SU-DHL-6 (cell line): ENCODE results near the gene ZIC3.
"Not testable (repeated sequence)": the region's sequence is repeated elsewhere in the genome, so short reads cannot be mapped to it uniquely, and the experiment has no call there.

Experiments used
- H2AFZ ChIP-seq: fragments of 200-600 bp; sonication (generic); 2 replicates; pipeline ENCODE4 v1.6.1; 2014; ENCODE audit warnings: low read depth, mild to moderate bottlenecking, moderate library complexity, mixed read lengths, antibody characterized with exemption, low read length; ENCODE audit not compliant: severe bottlenecking
- H3F3A ChIP-seq: fragments of 200-600 bp; shearing (Covaris generic); 2 replicates; pipeline ENCODE4 v1.6.0; 2016; ENCODE audit warnings: antibody characterized with exemption, mild to moderate bottlenecking; ENCODE audit not compliant: insufficient read depth
- H3K27ac ChIP-seq: fragments of 200-600 bp; sonication (generic); 2 replicates; pipeline ENCODE4 v1.5.1; 2016; ENCODE audit warnings: low read depth, mild to moderate bottlenecking, low read length, moderate library complexity, mixed read lengths
- H3K27me3 ChIP-seq: fragments of 200-600 bp; sonication (generic), shearing (Covaris generic); 2 replicates; pipeline ENCODE4 v1.6.0; 2014; ENCODE audit warnings: mild to moderate bottlenecking, low read length
- H3K36me3 ChIP-seq: fragments of 200-600 bp; sonication (generic); 2 replicates; pipeline ENCODE4 v1.6.1; 2014; ENCODE audit warnings: mild to moderate bottlenecking, low read length, mixed read lengths
- H3K4me2 ChIP-seq: fragments of 300-600, 200-600 bp; shearing (Covaris generic), sonication (generic); 2 replicates; pipeline ENCODE4 v1.6.0; 2014; ENCODE audit warnings: low read length, low read depth, mild to moderate bottlenecking; ENCODE audit not compliant: poor library complexity, severe bottlenecking
- H3K4me3 ChIP-seq: fragments of 200-600 bp; sonication (generic); 2 replicates; pipeline ENCODE4 v1.5.1; 2014; ENCODE audit warnings: antibody characterized with exemption, low read length, mild to moderate bottlenecking, mixed read lengths; ENCODE audit not compliant: insufficient read depth, poor library complexity, severe bottlenecking
- H3K79me2 ChIP-seq: fragments of 200-600 bp; sonication (generic); 2 replicates; pipeline ENCODE4 v1.6.1; 2014; ENCODE audit warnings: mild to moderate bottlenecking, low read length, moderate library complexity; ENCODE audit not compliant: insufficient read depth
- H3K9ac ChIP-seq: fragments of 200-600 bp; sonication (generic); 2 replicates; pipeline ENCODE4 v1.7.0; 2014; ENCODE audit warnings: mild to moderate bottlenecking, low read length
- H3K9me2 ChIP-seq: fragments of 200-600 bp; sonication (generic); replicated peaks from 2 replicates; pipeline ENCODE4 v1.6.1; 2014; ENCODE audit warnings: low read length; ENCODE audit not compliant: insufficient read depth
- H3K9me3 ChIP-seq: fragments of 200-600 bp; sonication (generic); 2 replicates; pipeline ENCODE4 v1.6.1; 2014; ENCODE audit warnings: low read length, mixed read lengths; ENCODE audit not compliant: insufficient read depth
- H4K20me1 ChIP-seq: fragments of 200-600 bp; sonication (generic); 2 replicates; pipeline ENCODE4 v1.6.1; 2014; ENCODE audit warnings: low read depth, mild to moderate bottlenecking, antibody characterized with exemption, low read length, moderate library complexity, mixed read lengths
- EZH2phosphoT487 ChIP-seq: fragments of 200-600 bp; sonication (generic), shearing (Covaris generic); conservative IDR thresholded peaks from 2 replicates; pipeline ENCODE4 v1.6.1; 2018; ENCODE audit warnings: mild to moderate bottlenecking, antibody characterized with exemption, low read length, moderate library complexity, mixed read lengths
- TF ChIP-seq, protein P1 (sequence below): fragments of 200-600 bp; sonication (generic); IDR thresholded peaks from one replicate; pipeline ENCODE4 v1.5.1; 2017; ENCODE audit warnings: antibody characterized with exemption, mild to moderate bottlenecking, low read length, moderate library complexity; ENCODE audit not compliant: insufficient read depth, poor library complexity, severe bottlenecking

Gene ZIC3

DNA sequence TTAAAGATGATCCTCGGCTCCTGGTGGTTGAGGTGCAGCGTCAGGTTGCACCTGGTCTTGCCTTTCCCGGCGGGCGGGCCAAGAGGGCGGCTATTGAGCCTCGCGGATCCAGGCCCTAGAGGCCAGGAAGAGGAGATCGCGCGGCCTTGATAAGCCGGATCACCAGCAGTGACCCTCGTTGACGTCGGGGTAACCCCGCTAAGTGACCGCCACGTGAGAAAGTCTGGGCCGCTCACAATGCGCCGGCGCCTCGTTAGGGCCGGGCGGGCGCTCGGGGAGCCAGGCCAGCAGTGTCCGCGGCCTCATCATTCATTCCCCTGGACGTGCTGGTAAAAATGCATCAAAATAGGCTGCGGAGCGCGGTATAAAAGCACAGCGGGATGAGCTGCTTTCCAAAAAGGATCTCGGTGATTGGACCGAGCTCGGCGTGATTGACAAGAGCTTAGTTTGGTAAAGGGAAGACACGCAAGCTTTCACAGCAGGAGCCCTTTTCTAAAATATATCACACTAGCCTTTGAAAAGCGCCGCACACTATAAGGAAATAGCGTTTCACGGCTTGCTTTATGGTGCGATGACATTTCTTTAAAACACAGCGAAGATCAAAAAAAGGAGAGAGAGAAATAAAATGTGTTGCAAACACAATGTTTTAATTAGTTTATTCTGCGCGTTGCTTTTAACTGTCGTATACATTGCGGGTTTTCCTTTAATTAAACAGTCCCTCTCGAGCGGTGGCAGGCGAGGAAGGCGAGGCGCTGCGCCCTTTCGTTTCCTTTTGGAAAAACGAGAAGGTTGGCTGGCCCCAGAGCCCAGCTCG lies 15.9 kb upstream of the ZIC3 start:
- Histone ChIP-seq H3K4me3 (no peak overlapping the region), H3K27ac (no peak overlapping the region)

DNA sequence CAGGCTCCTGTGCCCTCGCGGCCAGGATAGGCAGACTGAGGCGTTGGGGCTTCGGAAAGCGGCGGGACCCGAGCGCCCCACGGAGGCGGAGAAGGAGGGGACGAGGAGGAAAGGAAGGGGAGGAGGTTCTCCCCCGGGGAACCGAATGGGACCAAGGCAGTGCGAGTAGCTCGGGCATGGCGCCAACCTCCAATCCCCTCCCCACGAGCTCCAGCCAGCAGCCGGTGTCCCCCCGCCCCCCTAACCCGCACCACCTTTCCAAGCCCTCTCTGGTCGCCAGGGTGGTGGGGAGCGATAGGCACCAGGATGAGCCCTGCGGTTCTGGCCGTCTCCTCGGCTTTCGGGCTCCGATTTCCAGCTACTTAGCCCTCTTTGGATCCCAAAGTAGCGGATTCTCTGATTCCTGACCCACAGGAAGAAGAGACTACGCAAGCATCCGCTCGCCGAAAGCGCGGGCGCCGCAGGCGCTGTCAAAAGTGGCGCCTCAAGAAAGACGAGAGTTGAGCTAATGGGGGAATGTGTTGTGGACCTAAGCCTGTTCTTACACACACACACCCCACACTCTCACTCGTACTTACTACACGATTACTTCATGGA lies 15.2 kb upstream of the ZIC3 start:
- no peaks in the 10 kb centered on the region for H3K9me3 ChIP-seq
- no peak overlapping the region for H3K4me2 ChIP-seq
- no peaks in the 10 kb centered on the region for H3K9me2 ChIP-seq
- no peak overlapping the region for H2AFZ ChIP-seq
- H3F3A ChIP-seq: no peaks in the 10 kb centered on the region
- H4K20me1 ChIP-seq: no peaks in the 10 kb centered on the region
- no peaks in the 10 kb centered on the region for H3K36me3 ChIP-seq
- H3K27me3 ChIP-seq: no peaks in the 10 kb centered on the region
- TF ChIP-seq EZH2phosphoT487: no peak
- TF ChIP-seq, protein P1, sequence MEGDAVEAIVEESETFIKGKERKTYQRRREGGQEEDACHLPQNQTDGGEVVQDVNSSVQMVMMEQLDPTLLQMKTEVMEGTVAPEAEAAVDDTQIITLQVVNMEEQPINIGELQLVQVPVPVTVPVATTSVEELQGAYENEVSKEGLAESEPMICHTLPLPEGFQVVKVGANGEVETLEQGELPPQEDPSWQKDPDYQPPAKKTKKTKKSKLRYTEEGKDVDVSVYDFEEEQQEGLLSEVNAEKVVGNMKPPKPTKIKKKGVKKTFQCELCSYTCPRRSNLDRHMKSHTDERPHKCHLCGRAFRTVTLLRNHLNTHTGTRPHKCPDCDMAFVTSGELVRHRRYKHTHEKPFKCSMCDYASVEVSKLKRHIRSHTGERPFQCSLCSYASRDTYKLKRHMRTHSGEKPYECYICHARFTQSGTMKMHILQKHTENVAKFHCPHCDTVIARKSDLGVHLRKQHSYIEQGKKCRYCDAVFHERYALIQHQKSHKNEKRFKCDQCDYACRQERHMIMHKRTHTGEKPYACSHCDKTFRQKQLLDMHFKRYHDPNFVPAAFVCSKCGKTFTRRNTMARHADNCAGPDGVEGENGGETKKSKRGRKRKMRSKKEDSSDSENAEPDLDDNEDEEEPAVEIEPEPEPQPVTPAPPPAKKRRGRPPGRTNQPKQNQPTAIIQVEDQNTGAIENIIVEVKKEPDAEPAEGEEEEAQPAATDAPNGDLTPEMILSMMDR: no peak
- H3K9ac ChIP-seq: no peak overlapping the region
- H3K79me2 ChIP-seq: no peaks in the 10 kb centered on the region
- H3K27ac ChIP-seq: no peak overlapping the region
- no peak overlapping the region for H3K4me3 ChIP-seq

More for the DNA sequence above, 15.9 kb upstream of the ZIC3 start:
- no peak overlapping the region for H2AFZ ChIP-seq
- H3K9ac ChIP-seq: no peak overlapping the region
- H4K20me1 ChIP-seq: no peaks in the 10 kb centered on the region
- no peaks in the 10 kb centered on the region for H3K9me2 ChIP-seq
- H3K27me3 ChIP-seq: no peaks in the 10 kb centered on the region
- H3K36me3 ChIP-seq: no peaks in the 10 kb centered on the region
- H3K4me2 ChIP-seq: no peak overlapping the region
- no peak for TF ChIP-seq EZH2phosphoT487
- TF ChIP-seq, protein P1: no peak
- no peaks in the 10 kb centered on the region for H3F3A ChIP-seq
- H3K9me3 ChIP-seq: no peaks in the 10 kb centered on the region
- H3K79me2 ChIP-seq: no peaks in the 10 kb centered on the region

DNA sequence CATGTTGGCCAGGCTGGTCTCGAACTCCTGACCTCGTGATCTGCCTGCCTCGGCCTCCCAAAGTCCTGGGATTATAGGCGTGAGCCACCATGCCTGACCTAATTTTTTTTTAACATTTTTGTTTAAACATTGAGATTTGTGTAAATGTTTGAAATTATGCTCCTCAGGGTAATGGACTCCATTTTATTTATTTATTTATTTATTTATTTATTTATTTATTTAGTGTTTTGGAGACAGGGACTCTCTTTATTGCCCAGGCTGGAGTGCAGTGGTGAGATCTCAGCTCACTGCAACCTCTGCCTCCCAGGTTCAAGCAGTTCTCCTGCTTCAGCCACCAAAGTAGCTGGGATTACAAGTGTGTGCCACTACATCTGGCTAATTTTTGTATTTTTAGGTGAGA lies 13.8 kb upstream of the ZIC3 start:
- not testable (repeated sequence) for H3F3A ChIP-seq, H3K36me3 ChIP-seq, H3K4me2 ChIP-seq, H3K27ac ChIP-seq, H2AFZ ChIP-seq, H4K20me1 ChIP-seq, H3K79me2 ChIP-seq, H3K9ac ChIP-seq, H3K9me3 ChIP-seq, H3K4me3 ChIP-seq, H3K27me3 ChIP-seq, H3K9me2 ChIP-seq

DNA sequence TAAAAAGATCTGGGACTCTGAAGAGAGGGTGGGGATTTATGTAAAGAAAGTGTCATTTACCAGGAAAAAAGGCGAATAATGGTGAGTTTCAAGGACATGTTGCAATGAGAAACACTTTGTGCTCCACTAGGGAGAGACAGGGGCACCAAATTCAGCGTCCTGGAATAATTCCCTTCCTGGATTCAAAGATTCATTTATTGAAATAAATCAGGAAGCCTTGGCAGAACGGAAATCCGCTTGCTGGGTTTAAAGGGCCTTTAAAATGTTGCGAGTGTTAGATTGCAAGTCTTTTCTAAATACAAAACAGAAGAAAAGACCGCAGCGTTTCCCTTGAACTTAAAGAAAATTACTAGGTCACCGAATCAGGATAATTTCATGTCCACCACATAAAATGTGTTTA lies 3.8 kb upstream of the ZIC3 start:
- H3K9me3 ChIP-seq: no peaks in the 10 kb centered on the region
- H3K9me2 ChIP-seq: no peaks in the 10 kb centered on the region
- H3K4me2 ChIP-seq: no peak overlapping the region
- TF ChIP-seq, protein P1: no peak
- no peak for TF ChIP-seq EZH2phosphoT487
- H3K79me2 ChIP-seq: no peaks in the 10 kb centered on the region
- no peak overlapping the region for H2AFZ ChIP-seq
- no peaks in the 10 kb centered on the region for H3F3A ChIP-seq
- no peak overlapping the region for H3K4me3 ChIP-seq
- no peaks in the 10 kb centered on the region for H3K27me3 ChIP-seq
- H3K9ac ChIP-seq: no peak overlapping the region
- no peak overlapping the region for H3K27ac ChIP-seq
- H4K20me1 ChIP-seq: no peaks in the 10 kb centered on the region
- no peaks in the 10 kb centered on the region for H3K36me3 ChIP-seq
